Retinal pigment epithelial cell (primary cell): ENCODE results near the gene KCTD10.
A peak's percentile ranks its signal among the peaks of the same experiment; 100 is the strongest.

Experiments
- DNase-seq: peaks from one replicate; pipeline ENCODE4 v3.0.0-alpha.2; 2010; ENCODE audit warnings: low read depth
- H3K4me3 ChIP-seq: 2 replicates; pipeline ENCODE4 v1.5.1; 2011; ENCODE audit warnings: mild to moderate bottlenecking, low read length, control low read depth, moderate library complexity
- CTCF ChIP-seq: conservative IDR thresholded peaks from 2 replicates; pipeline ENCODE4 v1.5.1; 2011; ENCODE audit warnings: low read depth, low read length, control low read depth, inconsistent platforms

Gene KCTD10

DNA sequence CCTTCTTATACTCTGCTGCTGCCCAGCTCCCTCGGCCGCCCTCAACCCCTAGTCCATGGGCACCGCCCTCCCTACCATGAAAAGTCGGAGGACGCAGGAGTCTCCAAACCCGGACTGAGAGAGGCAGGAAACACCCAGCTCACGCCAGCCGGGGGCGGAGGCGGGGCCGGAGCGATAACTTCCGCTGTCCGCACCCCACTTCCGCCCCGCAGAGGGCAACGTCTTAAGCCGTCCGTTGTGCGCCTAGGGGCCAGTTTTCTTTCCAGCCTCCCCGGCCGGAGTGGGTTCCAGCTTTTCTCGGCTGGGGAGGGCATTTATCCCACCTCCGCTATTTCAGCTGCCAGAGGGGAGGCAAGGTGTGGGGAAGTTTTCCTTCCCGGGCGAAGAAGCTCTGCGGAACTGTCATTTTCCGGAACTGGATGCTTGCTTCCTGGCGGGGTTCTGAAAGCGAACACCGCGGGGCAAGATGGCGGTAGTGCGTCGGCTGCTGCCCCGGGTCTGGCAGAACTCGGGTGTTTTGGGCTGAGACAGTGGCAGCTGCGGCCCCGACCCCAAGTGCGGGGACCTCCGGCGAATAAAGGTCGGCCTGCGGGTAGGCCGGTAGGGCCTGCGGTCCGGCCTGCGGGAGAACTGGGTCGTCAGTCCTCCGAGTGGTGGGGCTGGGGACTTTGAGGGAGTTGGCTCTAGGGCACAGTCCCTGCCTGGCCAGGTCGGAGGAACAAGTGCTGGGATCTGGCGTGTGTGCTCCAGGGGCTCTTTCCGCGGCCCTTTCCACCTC, at the start of gene KCTD10, which contains the start of gene UBE3B:
Gene KCTD10, minus strand, starts transcription at position 116 of the 778 bp plus-strand sequence. Its CDS starts 38 bp downstream, at position 78.
Gene UBE3B, plus strand, starts transcription at position 450 of the 778 bp plus-strand sequence. CDS start 5,918 bp downstream, outside the sequence.
- H3K4me3 ChIP-seq, result peak within 1 kb of the TSS; percentile 98
- DNase-seq, result peak; percentile 64
- no peak for TF ChIP-seq CTCF

DNA sequence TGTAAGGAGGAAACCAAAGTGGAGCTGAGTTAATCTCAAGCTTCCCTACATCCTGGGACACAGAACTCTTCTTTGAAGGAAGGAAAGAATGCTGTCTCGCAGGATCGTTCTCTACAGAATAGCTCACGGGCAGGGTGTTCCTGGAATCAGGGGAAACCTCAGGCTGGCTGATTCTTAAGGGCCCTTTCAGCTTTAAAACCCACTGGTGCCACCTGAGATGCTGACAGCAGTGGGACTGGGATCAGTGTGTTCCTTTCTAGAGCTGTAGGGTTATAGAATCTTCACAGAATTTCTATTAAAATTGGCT, 48.1 kb upstream of the KCTD10 start:
- TF ChIP-seq CTCF, result no peak
- no peak overlapping the region for H3K4me3 ChIP-seq
- no peak for DNase-seq

GRCh38 chr12:109524466-109525278, 47.6 kb upstream of the KCTD10 start:
- H3K4me3 ChIP-seq, result no peak overlapping the region
- no peak for DNase-seq
- TF ChIP-seq CTCF, result no peak

- no peak for TF ChIP-seq CTCF
- H3K4me3 ChIP-seq, result no peak overlapping the region
- DNase-seq, result no peak
Observed at GRCh38 chr12:109523504-109523903, 46.4 kb upstream of the KCTD10 start.

GRCh38 chr12:109523071-109523470, 46.0 kb upstream of the KCTD10 start:
- H3K4me3 ChIP-seq, result no peak overlapping the region
- no peak for TF ChIP-seq CTCF
- DNase-seq, result no peak

GRCh38 chr12:109521831-109522230, 44.7 kb upstream of the KCTD10 start:
- no peak for DNase-seq
- no peak for TF ChIP-seq CTCF
- H3K4me3 ChIP-seq, result no peak overlapping the region

- DNase-seq, result no peak
- H3K4me3 ChIP-seq, result no peak overlapping the region
- no peak for TF ChIP-seq CTCF
Observed at GRCh38 chr12:109519787-109520186, 42.7 kb upstream of the KCTD10 start.
